Measurements from ENCODE around the gene RFX2. TPM values are rescaled to one million over a fixed set of nuclear protein-coding genes. Genes with fewer than 3 reads are reported as not detected.

RFX2 gene
- total RNA-seq, 2 donors from 2014 or later: 6.6 to 11.0 TPM

DNA sequence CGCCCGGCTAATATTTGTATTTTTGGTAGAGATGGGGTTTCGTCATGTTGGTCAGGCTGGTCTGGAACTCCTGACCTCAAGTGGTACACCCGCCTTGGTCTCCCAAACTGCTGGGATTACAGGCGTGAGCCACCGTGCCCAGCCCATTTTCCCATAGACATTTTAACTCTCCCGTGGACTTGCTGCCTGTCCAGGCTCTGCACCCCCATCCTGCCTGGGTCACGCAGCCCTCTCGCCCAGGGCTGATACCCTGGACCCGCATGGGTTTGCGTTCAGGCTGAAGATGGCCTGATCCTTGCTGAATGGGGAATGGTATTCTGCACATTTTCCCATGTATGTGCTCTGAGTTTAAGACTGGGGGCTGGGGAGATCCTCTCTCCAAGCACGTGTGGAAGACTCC is 86.4 kb downstream of the RFX2 start:
- Histone ChIP-seq H3K4me1 (ENCODE audit: control insufficient read depth, insufficient read depth, low read length) (peaks cover 2% of the 10 kb centered on the region), H3K27me3 (ENCODE audit: control insufficient read depth, insufficient read depth, low read length, poor library complexity, severe bottlenecking) (no peaks in the 10 kb centered on the region), H3K36me3 (ENCODE audit: control insufficient read depth, insufficient read depth, low read length) (no peaks in the 10 kb centered on the region), H3K9ac (ENCODE audit: extremely low read depth, low read length, poor library complexity, severe bottlenecking) (no peak overlapping the region), H3K4me3 (ENCODE audit: low read length) (no peak overlapping the region), H3K9me3 (ENCODE audit: control insufficient read depth, low read length) (no peaks in the 10 kb centered on the region), H3K27ac (ENCODE audit: low read depth, low read length) (no peak overlapping the region)
- H3K4me3 Mint-ChIP-seq: no peak overlapping the region
- TF ChIP-seq, protein P1, sequence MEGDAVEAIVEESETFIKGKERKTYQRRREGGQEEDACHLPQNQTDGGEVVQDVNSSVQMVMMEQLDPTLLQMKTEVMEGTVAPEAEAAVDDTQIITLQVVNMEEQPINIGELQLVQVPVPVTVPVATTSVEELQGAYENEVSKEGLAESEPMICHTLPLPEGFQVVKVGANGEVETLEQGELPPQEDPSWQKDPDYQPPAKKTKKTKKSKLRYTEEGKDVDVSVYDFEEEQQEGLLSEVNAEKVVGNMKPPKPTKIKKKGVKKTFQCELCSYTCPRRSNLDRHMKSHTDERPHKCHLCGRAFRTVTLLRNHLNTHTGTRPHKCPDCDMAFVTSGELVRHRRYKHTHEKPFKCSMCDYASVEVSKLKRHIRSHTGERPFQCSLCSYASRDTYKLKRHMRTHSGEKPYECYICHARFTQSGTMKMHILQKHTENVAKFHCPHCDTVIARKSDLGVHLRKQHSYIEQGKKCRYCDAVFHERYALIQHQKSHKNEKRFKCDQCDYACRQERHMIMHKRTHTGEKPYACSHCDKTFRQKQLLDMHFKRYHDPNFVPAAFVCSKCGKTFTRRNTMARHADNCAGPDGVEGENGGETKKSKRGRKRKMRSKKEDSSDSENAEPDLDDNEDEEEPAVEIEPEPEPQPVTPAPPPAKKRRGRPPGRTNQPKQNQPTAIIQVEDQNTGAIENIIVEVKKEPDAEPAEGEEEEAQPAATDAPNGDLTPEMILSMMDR (conservative IDR thresholded peaks at IDR 0.05): no peak
- H3K4me1 Mint-ChIP-seq: peaks cover 6% of the 10 kb centered on the region
- H3K27ac Mint-ChIP-seq: no peak overlapping the region
- WGBS, 2 experiments (ENCODE audit: insufficient coverage in 1 of 2, insufficient read length in 1 of 2): 84 to 90% methylated on average over 4 to 12 of the region's 12 CpGs
- no peaks in the 10 kb centered on the region for H3K36me3 Mint-ChIP-seq (ENCODE audit: low read depth)
- no peak for DNase-seq
- no peaks in the 10 kb centered on the region for H3K9me3 Mint-ChIP-seq
- H3K27me3 Mint-ChIP-seq (ENCODE audit: insufficient read depth): peaks cover 7% of the 10 kb centered on the region

GRCh38 chr19:6023085-6023682 is 87.1 kb downstream of the RFX2 start:
- no peak overlapping the region for H3K27ac Mint-ChIP-seq
- Histone ChIP-seq H3K9me3 (ENCODE audit: control insufficient read depth, low read length) (no peaks in the 10 kb centered on the region), H3K9ac (ENCODE audit: extremely low read depth, low read length, poor library complexity, severe bottlenecking) (no peak overlapping the region), H3K4me3 (ENCODE audit: low read length) (no peak overlapping the region), H3K27me3 (ENCODE audit: control insufficient read depth, insufficient read depth, low read length, poor library complexity, severe bottlenecking) (no peaks in the 10 kb centered on the region), H3K27ac (ENCODE audit: low read depth, low read length) (peak overlapping the region; percentile 32), H3K36me3 (ENCODE audit: control insufficient read depth, insufficient read depth, low read length) (no peaks in the 10 kb centered on the region), H3K4me1 (ENCODE audit: control insufficient read depth, insufficient read depth, low read length) (peaks cover 2% of the 10 kb centered on the region)
- TF ChIP-seq, protein P1 (conservative IDR thresholded peaks at IDR 0.05): no peak
- WGBS, 2 experiments (ENCODE audit: insufficient coverage in 1 of 2, insufficient read length in 1 of 2): 85 to 88% methylated on average over 16 to 21 of the region's 21 CpGs
- H3K36me3 Mint-ChIP-seq (ENCODE audit: low read depth): no peaks in the 10 kb centered on the region
- H3K4me3 Mint-ChIP-seq: no peak overlapping the region
- H3K4me1 Mint-ChIP-seq: peaks cover 6% of the 10 kb centered on the region
- peaks cover 9% of the 10 kb centered on the region for H3K27me3 Mint-ChIP-seq (ENCODE audit: insufficient read depth)
- DNase-seq: no peak
- no peaks in the 10 kb centered on the region for H3K9me3 Mint-ChIP-seq

DNA sequence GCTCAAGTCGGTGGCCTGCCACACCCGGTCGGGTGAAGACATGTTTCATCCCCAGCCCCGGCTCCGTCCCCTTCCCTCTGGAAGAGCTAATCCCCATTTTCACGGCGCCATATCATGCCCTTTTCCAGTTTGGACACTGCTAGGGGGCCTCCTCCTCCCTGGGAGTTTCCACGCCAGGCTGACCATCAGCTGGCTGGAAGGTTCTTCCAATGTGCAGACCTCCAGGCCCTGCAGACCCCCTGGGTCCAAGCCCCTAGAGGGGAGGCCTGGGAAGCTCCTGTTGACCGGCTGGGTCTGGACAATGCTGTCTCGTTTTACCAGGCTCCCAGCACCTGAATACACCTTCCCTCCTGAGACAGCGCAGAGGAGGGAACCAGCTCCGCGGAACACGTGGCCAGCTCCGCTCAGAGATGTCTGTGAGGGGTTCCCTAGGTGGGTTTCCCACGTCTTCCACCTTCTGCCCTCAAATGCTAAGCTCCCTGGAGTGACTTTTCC is 87.7 kb downstream of the RFX2 start:
- H3K4me3 ChIP-seq (ENCODE audit: low read length): no peak overlapping the region
- Mint-ChIP-seq H3K4me1 (peaks cover 6% of the 10 kb centered on the region), H3K27ac (no peak overlapping the region), H3K36me3 (ENCODE audit: low read depth) (no peaks in the 10 kb centered on the region), H3K27me3 (ENCODE audit: insufficient read depth) (peaks cover 10% of the 10 kb centered on the region), H3K9me3 (no peaks in the 10 kb centered on the region), H3K4me3 (no peak overlapping the region)
- TF ChIP-seq, protein P1 (conservative IDR thresholded peaks at IDR 0.05): peak; percentile 3
- WGBS, 2 experiments (ENCODE audit: insufficient coverage in 1 of 2, insufficient read length in 1 of 2): 50 to 70% methylated on average over 9 to 16 of the region's 16 CpGs
- peaks cover 2% of the 10 kb centered on the region for H3K4me1 ChIP-seq (ENCODE audit: control insufficient read depth, insufficient read depth, low read length)
- no peak for DNase-seq
- no peaks in the 10 kb centered on the region for H3K36me3 ChIP-seq (ENCODE audit: control insufficient read depth, insufficient read depth, low read length)
- no peak overlapping the region for H3K27ac ChIP-seq (ENCODE audit: low read depth, low read length)
- H3K9ac ChIP-seq (ENCODE audit: extremely low read depth, low read length, poor library complexity, severe bottlenecking): no peak overlapping the region
- no peaks in the 10 kb centered on the region for H3K27me3 ChIP-seq (ENCODE audit: control insufficient read depth, insufficient read depth, low read length, poor library complexity, severe bottlenecking)
- H3K9me3 ChIP-seq (ENCODE audit: control insufficient read depth, low read length): no peaks in the 10 kb centered on the region

Data from endodermal cell (in vitro differentiated cells).